HG03060 (cell line): ENCODE data around the gene CHST8.
"Not testable (repeated sequence)": the region's sequence is repeated elsewhere in the genome, so short reads cannot be mapped to it uniquely, and the experiment has no call there.

ENCODE experiments used
- ATAC-seq: cut with Tn5 transposase; IDR thresholded peaks from one replicate; pipeline ENCODE4 v1.9.1; 2021; ENCODE audit warnings: low read depth, moderate number of reproducible peaks; ENCODE audit not compliant: unreplicated experiment

CHST8 gene

DNA sequence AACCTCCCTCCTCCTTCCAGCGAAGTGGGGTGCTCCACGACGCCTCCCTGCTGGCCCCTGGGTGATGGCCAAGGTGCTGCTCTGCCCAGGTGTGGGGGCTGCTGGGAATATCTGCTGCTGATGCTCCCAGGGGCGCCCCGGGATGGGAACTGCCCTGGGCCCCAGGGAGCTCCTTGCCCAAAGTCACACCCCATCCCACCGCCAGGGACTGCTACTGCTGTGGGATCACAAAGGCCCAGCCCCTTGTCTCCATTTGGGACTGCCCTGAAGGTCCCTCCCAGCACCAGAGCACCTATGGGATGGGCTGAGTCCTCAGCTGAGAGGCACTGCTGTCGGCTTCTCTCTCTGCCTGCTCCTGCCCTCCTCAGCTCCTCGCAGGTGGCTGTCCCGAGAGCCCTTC is 19.0 kb downstream of the CHST8 start:
- no peak for ATAC-seq

DNA sequence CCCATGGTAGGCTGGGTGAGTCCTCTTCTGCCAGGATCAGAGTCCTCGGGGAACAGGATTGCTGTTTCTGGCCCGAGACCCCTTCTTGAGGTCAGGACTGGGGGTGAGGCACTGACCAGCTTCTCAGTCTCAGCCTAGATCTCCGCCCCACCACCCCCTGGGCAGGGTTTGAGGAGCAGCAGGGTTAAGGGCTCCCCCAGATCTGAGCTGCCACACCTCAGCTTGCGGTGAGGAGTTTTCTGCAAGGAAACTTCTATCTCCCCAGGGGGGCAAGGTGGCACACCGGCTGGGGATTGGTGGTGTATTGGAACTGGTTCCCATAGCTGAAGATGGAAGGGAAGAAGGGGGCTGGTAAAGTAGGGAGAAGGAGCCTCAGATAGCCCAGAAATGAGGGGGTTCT is 19.5 kb downstream of the CHST8 start:
- ATAC-seq = no peak

DNA sequence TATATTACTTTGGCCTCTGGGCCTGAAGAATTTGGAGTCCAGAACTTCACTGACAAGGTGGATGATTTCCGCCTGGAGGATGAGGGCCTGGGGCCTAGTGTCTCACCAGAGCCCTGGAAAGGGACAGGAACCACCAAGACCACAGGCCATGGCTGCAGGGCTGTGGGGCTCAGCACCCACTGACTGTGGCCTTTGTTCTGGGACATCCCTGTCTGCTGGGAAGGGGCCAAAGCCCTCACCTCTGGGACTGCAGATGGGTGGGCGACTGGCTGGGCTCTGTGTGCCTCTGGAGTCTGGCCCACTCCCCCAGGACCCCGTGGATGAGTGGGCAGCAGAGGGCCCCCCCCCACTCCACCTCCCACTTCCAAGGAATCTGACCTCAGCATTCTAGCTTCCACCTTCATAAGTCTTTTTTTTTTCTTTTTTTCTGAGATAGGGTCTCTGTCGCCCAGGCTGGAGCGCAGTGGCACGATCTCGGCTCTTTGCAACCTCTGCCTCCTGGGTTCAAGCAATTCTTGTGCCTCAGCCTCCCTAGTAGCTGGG is 20.3 kb downstream of the CHST8 start:
- ATAC-seq = no peak

DNA sequence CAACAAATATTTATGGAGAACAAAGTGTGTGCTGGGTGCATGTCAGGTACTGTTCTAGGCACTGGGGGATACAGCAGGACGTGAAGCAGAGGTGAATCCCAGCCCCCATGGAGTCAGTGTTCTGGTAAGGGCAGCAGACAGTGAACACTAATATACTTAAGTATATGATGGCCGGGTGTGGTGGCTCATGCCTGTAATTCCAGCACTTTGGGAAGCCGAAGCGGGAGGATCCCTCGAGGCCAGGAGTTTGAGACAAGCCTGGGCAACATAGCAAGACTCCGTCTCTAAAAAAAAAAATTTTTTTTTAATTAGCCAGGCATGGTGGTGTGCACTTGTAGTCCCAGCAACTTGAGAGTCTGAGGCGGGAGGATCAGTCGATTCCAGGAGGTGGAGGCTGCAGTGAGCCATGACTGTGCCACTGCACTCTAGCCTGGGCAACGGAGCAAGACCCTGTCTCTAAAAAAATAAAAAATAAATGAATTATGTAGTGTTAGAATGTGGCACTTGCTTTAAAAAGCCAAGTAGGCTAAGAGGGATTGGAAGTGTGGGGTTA is 22.6 kb downstream of the CHST8 start:
- ATAC-seq = no peak

DNA sequence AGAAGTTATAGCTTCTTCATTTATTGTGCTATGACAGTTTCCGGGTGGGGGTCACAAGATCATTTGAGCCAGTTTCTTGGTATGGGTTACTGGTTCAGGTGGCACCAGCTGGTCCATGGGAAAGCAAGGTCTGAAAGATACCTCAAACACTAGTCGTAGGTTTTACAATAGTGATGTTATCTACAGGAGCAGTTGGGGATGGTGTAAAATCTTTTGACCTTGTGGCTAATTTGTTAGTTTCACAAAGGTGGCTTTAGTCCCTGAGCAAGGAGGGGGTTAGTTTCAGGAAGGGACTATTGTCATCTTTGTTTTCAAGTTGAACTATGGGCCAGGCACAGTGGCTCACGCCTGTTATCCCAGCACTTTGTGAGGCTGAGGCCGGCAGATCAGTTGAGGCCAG is 24.6 kb downstream of the CHST8 start:
- ATAC-seq = no peak

DNA sequence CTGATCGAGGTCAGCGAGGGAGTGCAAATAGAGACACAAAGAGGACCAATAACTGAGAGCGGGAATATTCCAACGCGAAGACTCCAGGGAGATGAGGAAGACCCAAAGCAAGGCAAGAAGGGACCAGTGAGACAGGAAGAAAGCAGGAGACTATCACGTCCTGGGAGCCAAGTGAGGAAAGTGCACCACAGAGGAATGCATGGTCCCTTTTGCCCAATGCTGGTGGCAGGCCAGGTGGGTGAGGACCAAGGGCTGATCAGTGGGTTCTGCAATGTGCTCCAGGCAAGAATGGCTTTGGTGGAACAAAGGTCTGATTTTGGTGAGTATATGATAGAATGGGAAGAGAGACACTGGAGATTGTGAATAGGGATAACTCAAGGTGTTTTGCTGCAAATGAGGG is 25.4 kb downstream of the CHST8 start:
- no peak for ATAC-seq

GRCh38 chr19:33649627-33650305 is 28.0 kb downstream of the CHST8 start:
- ATAC-seq = no peak

DNA sequence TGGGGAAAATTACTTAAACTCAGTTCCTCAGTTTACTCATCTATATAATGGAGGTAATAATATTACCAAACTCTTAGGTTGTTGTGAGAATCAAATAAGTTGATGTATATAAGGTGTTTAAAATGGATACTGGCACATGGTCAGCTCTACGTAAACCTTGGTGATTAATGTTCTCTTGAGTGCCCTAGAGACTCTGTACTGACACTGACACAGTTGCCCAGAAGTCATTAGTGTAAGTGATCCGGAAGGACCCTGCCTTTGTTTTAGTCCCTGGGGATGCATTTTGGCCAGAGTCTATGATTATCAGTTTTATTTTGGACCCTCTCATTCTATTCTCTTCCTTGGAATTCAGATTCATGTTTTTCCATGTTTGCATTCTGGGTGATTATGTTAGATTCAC is 31.9 kb downstream of the CHST8 start:
- ATAC-seq = no peak

DNA sequence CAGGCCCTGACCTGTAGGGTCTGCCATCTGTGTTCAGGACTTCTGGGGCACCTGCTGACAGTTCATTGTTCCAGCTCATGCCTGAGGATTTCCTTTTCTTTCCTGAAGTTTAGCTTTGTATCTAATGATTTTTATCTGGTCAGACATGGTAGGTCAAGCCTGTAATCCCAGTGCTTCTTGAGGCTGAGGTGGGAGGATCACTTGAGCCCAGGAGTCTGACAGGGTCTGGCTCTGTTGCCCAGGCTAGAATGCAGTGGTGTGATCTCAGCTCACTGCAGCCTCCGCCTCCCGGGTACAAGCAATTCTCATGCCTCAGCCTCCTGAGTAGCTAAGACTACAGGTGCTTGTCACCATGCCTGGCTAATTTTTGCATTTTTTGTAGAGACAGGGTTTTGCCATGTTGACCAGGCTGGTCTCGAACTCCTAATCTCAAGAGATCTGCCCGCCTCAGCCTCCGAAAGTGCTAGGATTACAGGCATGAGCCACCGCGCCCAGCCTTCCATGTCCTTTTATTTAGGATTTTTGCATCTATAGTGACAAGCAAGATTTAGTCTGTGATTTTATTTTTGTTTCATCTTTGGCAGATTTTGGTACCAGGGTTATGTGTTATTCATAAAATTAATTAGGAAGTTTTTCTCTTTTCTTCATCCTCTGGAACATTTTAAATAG is 33.2 kb downstream of the CHST8 start:
- no peak for ATAC-seq

DNA sequence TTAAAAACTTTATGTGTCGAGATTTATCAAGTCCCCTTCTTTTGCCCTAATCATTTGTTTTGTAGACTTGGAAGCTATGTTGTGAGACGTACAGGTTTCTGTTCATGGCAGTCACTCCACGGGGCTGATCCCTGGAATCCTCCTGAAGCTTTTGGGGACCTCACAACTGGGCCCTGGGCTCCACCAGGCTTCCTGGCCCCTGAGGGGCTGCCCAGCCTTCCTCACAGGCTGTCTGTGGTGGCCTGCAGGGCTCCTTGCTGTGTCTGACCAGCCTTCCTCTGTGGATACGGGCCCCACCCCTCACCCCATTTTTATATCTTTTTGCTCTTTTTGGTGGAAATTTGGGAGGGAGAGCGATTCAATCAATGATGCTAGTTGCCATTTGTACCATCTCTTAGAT is 38.1 kb downstream of the CHST8 start:
- ATAC-seq = no peak

- no peak for ATAC-seq
Measured at GRCh38 chr19:33660410-33661124, 38.8 kb downstream of the CHST8 start.

GRCh38 chr19:33661336-33661735 is 39.6 kb downstream of the CHST8 start:
- ATAC-seq = no peak

- no peak for ATAC-seq
Measured at GRCh38 chr19:33662391-33663092, 40.8 kb downstream of the CHST8 start.

GRCh38 chr19:33663316-33663715 is 41.6 kb downstream of the CHST8 start:
- ATAC-seq = not testable (repeated sequence)

DNA sequence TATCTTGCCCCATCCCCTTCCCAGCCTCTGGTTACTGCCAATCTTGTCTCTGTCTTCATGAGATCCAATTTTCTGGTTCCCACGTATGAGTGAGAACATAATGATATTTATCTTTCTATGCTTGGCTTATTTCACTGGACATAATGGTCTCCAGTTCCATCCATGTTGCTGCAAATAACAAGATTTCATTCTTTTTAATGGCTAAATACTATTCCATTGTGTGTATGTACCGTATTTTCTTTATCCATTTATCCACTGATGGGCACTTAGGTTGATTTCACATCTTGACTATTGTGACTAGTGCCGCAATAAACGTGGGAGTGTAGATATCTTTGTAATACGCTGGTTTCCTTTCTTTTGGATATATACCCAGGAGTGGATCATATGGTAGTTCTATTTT is 43.0 kb downstream of the CHST8 start:
- no peak for ATAC-seq

- ATAC-seq = no peak
Measured at GRCh38 chr19:33665776-33666595, 44.2 kb downstream of the CHST8 start.

DNA sequence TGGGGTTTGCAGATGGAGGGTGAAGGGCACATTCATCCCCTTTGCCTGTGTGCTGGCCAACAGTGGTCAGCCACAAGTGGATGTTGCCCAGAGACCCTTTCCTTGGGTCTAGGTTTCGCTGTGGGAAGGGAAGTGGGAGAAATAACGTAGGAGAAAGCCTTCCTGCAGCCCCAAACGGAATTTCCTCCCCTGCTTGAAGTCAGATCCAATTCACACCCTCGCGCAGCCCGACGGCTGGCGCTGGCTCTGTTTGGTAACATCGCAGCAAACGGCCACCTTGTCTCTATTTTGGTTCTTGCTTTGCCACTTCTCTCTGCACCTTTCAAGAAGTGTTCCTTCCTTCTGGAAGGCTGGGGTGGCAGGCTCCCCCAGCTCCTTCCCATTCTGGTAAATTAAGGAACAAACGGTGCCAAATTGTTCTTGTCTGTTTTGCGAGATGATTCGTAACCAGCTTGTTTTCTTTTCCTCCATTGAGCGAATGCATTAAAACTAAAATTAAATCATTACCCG is 45.4 kb downstream of the CHST8 start:
- ATAC-seq = no peak

DNA sequence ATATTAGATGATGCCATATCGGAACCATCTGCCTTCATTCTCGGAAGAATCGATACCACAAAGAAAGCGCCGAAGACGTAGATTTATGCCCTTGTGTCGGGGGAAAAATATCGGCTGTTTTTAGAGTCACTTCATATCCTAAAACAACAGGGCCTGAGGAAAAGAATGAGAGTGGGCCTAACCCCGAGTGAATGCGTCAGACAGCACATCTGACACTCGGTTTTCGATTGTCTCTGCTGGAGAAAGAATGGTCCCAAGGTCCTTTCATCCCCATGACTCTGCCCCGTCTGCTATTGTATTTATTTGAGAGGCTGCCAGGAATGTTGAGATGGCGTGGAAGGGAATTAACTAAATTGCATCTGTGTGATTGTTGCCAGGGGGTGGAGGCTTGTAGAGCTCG is 46.1 kb downstream of the CHST8 start:
- ATAC-seq = no peak

- ATAC-seq = no peak
Measured at GRCh38 chr19:33668968-33669367, 47.2 kb downstream of the CHST8 start.

- ATAC-seq = no peak
Measured at GRCh38 chr19:33669376-33669775, 47.6 kb downstream of the CHST8 start.
